ENCODE measurements around the gene SIRT7. TPM values are rescaled to one million over a fixed set of nuclear protein-coding genes. Genes with fewer than 3 reads are reported as not detected.
"Not testable (repeated sequence)": the region's sequence is repeated elsewhere in the genome, so short reads cannot be mapped to it uniquely, and the experiment has no call there.

SIRT7 gene
- total RNA-seq, 3 donors from 2014 or later (not counting 1 experiment from before 2014, with no cell fraction given): 75.8 to 102 (median 94.9) TPM

DNA sequence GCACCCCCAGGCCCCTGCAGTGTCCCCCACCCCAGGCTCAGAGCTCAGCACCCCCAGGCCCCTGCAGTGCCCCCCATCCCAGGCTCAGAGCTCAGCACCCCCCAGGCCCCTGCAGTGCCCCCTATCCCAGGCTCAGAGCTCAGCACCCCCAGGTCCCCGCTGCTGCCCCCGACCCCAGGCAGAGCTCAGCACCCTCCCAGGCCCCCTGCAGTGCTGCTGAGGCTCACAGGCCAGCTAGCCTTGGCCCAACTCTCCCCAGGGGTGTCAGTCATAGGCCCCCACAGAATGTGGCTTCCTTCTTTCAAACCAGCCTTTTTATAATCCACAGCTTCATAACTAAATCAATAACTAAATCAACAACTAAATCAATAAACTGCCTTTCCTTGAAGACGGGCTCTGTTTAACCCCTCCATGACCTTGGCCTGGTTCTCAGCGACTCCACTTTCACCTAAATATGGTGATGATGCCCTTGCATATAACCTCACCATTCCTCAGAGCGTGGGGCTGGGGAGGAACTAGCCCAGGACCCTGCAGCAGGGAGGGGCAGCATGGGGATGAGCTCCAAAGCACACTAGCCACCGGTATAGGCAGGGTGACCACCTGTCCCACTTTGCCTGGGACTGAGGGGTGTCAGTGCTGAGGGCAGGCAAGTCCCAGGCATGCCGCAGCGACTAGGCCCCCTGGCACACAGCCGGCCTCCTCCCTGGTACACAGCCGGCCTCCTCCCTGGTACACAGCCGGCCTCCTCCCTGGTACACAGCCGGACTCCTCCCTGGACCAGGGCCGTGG, 38.0 kb upstream of the SIRT7 start:
- peaks cover 6 to 10% of the 10 kb centered on the region in 2 donors for H3K27me3 Mint-ChIP-seq (ENCODE audit: low read depth in 2 of 2)
- H3K4me3 ChIP-seq (ENCODE audit: low read length): no peak overlapping the region
- H3K4me1 ChIP-seq (ENCODE audit: control insufficient read depth, insufficient read depth, low read length): peaks cover 15% of the 10 kb centered on the region
- ATAC-seq: no peak
- no peaks in the 10 kb centered on the region for H3K4me1 Mint-ChIP-seq
- H3K9me3 Mint-ChIP-seq: no peaks in the 10 kb centered on the region
- no peak overlapping the region for H3K27ac Mint-ChIP-seq
- peaks cover 10% of the 10 kb centered on the region for H3K27me3 ChIP-seq (ENCODE audit: control insufficient read depth, insufficient read depth, low read length)
- no peak for TF ChIP-seq CTCF (IDR thresholded peaks at IDR 0.05)
- no peaks in the 10 kb centered on the region for H3K36me3 ChIP-seq (ENCODE audit: control insufficient read depth, insufficient read depth, low read length)
- no peak overlapping the region for H3K27ac ChIP-seq (ENCODE audit: low read length)
- H3K4me3 Mint-ChIP-seq: no peak overlapping the region
- 96% methylated on average over 13 of the region's 13 CpGs for WGBS (ENCODE audit: insufficient coverage)
- H3K36me3 Mint-ChIP-seq: no peaks in the 10 kb centered on the region
- no peak for DNase-seq
- intact Hi-C loops (cut with micrococcal nuclease): no loop called here
- no peaks in the 10 kb centered on the region for H3K9me3 ChIP-seq (ENCODE audit: control insufficient read depth, insufficient read depth, low read length)

DNA sequence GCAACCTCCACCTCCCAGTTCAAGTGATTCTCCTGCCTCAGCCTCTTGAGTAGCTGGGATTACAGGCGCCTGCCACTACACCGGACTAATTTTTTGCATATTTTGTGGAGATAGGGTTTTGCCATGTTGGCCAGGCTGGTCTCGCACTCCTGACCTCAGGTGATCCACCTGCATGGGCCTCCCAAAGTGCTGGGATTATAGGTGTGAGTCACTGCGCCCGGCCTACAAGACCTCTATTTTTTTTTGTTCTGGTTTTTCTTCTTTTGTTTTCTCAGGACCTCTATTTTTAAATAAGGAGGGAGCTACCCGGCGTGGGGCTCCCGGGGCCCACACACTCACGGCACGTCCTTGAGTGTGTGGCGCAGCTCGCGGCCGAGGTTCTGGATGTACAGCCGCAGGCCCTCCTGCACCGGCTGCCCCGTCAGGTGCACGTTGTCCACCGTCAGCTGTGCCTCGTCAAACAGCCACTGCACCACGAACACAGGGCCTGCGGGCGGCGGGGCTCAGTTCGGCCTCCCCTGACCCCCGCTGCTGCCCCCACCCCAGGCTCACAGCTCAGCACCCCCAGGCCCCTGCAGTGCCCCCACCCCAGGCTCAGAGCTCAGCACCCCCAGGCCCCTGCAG, 37.2 kb upstream of the SIRT7 start:
- no peaks in the 10 kb centered on the region for H3K9me3 Mint-ChIP-seq
- peaks cover 10% of the 10 kb centered on the region for H3K4me1 ChIP-seq (ENCODE audit: control insufficient read depth, insufficient read depth, low read length)
- H3K36me3 Mint-ChIP-seq: no peaks in the 10 kb centered on the region
- H3K27ac ChIP-seq (ENCODE audit: low read length): no peak overlapping the region
- H3K27ac Mint-ChIP-seq: no peak overlapping the region
- no peak for DNase-seq
- intact Hi-C loops (cut with micrococcal nuclease): no loop called here
- ATAC-seq: no peak
- H3K36me3 ChIP-seq (ENCODE audit: control insufficient read depth, insufficient read depth, low read length): no peaks in the 10 kb centered on the region
- H3K4me3 Mint-ChIP-seq: no peak overlapping the region
- H3K9me3 ChIP-seq (ENCODE audit: control insufficient read depth, insufficient read depth, low read length): no peaks in the 10 kb centered on the region
- H3K27me3 ChIP-seq (ENCODE audit: control insufficient read depth, insufficient read depth, low read length): peaks cover 10% of the 10 kb centered on the region
- no peak overlapping the region for H3K4me3 ChIP-seq (ENCODE audit: low read length)
- WGBS (ENCODE audit: insufficient coverage): 97% methylated on average over 26 of the region's 26 CpGs
- TF ChIP-seq CTCF (IDR thresholded peaks at IDR 0.05): no peak
- H3K4me1 Mint-ChIP-seq: no peaks in the 10 kb centered on the region
- peaks cover 6 to 10% of the 10 kb centered on the region in 2 donors for H3K27me3 Mint-ChIP-seq (ENCODE audit: low read depth in 2 of 2)

GRCh38 chr17:81954131-81955057, 36.4 kb upstream of the SIRT7 start:
- Mint-ChIP-seq H3K36me3 (no peaks in the 10 kb centered on the region), H3K4me1 (no peaks in the 10 kb centered on the region), H3K27ac (no peak overlapping the region), H3K4me3 (no peak overlapping the region), H3K9me3 (no peaks in the 10 kb centered on the region), H3K27me3 (ENCODE audit: low read depth in 2 of 2) (peaks cover 6 to 10% of the 10 kb centered on the region in 2 donors)
- H3K9me3 ChIP-seq (ENCODE audit: control insufficient read depth, insufficient read depth, low read length): no peaks in the 10 kb centered on the region
- WGBS (ENCODE audit: insufficient coverage): 91% methylated on average over 18 of the region's 19 CpGs
- no peak overlapping the region for H3K4me3 ChIP-seq (ENCODE audit: low read length)
- peaks cover 6% of the 10 kb centered on the region for H3K4me1 ChIP-seq (ENCODE audit: control insufficient read depth, insufficient read depth, low read length)
- no peak overlapping the region for H3K27ac ChIP-seq (ENCODE audit: low read length)
- ATAC-seq: no peak
- peaks cover 8% of the 10 kb centered on the region for H3K27me3 ChIP-seq (ENCODE audit: control insufficient read depth, insufficient read depth, low read length)
- TF ChIP-seq CTCF (IDR thresholded peaks at IDR 0.05): no peak
- intact Hi-C loops (cut with micrococcal nuclease): no loop called here
- no peaks in the 10 kb centered on the region for H3K36me3 ChIP-seq (ENCODE audit: control insufficient read depth, insufficient read depth, low read length)
- no peak for DNase-seq

- H3K27me3 ChIP-seq (ENCODE audit: control insufficient read depth, insufficient read depth, low read length); intact Hi-C loops (cut with micrococcal nuclease); H3K27me3 Mint-ChIP-seq (ENCODE audit: low read depth in 2 of 2); H3K4me3 ChIP-seq (ENCODE audit: low read length); H3K4me1 Mint-ChIP-seq; H3K36me3 ChIP-seq (ENCODE audit: control insufficient read depth, insufficient read depth, low read length); H3K4me1 ChIP-seq (ENCODE audit: control insufficient read depth, insufficient read depth, low read length); H3K27ac Mint-ChIP-seq; H3K36me3 Mint-ChIP-seq; H3K4me3 Mint-ChIP-seq; H3K9me3 ChIP-seq (ENCODE audit: control insufficient read depth, insufficient read depth, low read length); DNase-seq; ATAC-seq; H3K9me3 Mint-ChIP-seq; H3K27ac ChIP-seq (ENCODE audit: low read length): not testable (repeated sequence)
- WGBS (ENCODE audit: insufficient coverage): 77% methylated on average over 5 of the region's 5 CpGs
These were observed 35.5 kb upstream of the SIRT7 start for GRCh38 chr17:81953443-81953842.
